GM23338 (cell line): ENCODE data around the gene FCER2. TPM values are rescaled to one million over a fixed set of nuclear protein-coding genes. Genes with fewer than 3 reads are reported as not detected.

ENCODE experiments used
- ATAC-seq: fragments of 200-7000 bp; cut with Tn5 transposase; 3 replicates; pipeline ENCODE4 v1.9.1; 2020
- DNase-seq: peaks from one replicate; pipeline ENCODE4 v3.0.0-alpha.2; 2015; ENCODE audit warnings: low spot score
- H2AFZ ChIP-seq: fragments of 200-600 bp; sonication (generic); 2 replicates; pipeline ENCODE4 v1.8.0; 2016; ENCODE audit warnings: antibody characterized with exemption, mild to moderate bottlenecking, moderate library complexity
- H3F3A ChIP-seq: fragments of 200-600 bp; sonication (generic); replicated peaks from 2 replicates; pipeline ENCODE4 v1.8.0; 2017; ENCODE audit warnings: antibody characterized with exemption, mixed run types, low read depth
- H3K27ac ChIP-seq: fragments of 200-600 bp; sonication (generic); 2 replicates; pipeline ENCODE4 v1.6.1; 2016; ENCODE audit warnings: low read depth
- H3K27me3 ChIP-seq: fragments of 200-600 bp; sonication (generic); 2 replicates; pipeline ENCODE4 v1.8.0; 2016; ENCODE audit warnings: mild to moderate bottlenecking, mixed run types, moderate library complexity; ENCODE audit not compliant: insufficient read depth
- H3K36me3 ChIP-seq: fragments of 200-600 bp; sonication (generic); 2 replicates; pipeline ENCODE4 v1.8.0; 2016; ENCODE audit warnings: mild to moderate bottlenecking; ENCODE audit not compliant: insufficient read depth
- H3K4me1 ChIP-seq: fragments of 200-600 bp; sonication (generic); 2 replicates; pipeline ENCODE4 v1.8.0; 2016; ENCODE audit warnings: mild to moderate bottlenecking, moderate library complexity; ENCODE audit not compliant: insufficient read depth
- H3K4me2 ChIP-seq: fragments of 200-600 bp; sonication (generic); 2 replicates; pipeline ENCODE4 v1.7.1; 2017; ENCODE audit warnings: mixed run types
- H3K4me3 ChIP-seq: fragments of 200-600 bp; sonication (generic); 2 replicates; pipeline ENCODE4 v1.6.1; 2016; ENCODE audit warnings: mixed run types
- H3K79me2 ChIP-seq: fragments of 200-600 bp; sonication (generic); replicated peaks from 2 replicates; pipeline ENCODE4 v1.8.0; 2017; ENCODE audit warnings: mild to moderate bottlenecking; ENCODE audit not compliant: insufficient read depth
- H3K9me2 ChIP-seq: fragments of 200-600 bp; sonication (generic); 2 replicates; pipeline ENCODE4 v1.8.0; 2017; ENCODE audit not compliant: insufficient read depth
- H4K20me1 ChIP-seq: fragments of 200-600 bp; sonication (generic); replicated peaks from 2 replicates; pipeline ENCODE4 v1.8.0; 2017; ENCODE audit warnings: mild to moderate bottlenecking; ENCODE audit not compliant: insufficient read depth
- H3K27ac Mint-ChIP-seq: 2 replicates; pipeline ENCODE4 v1.8.0; 2020; ENCODE audit warnings: inconsistent platforms, mild to moderate bottlenecking, moderate library complexity, mixed read lengths
- H3K27me3 Mint-ChIP-seq: 3 replicates; pipeline ENCODE4 v1.8.0; 2022; ENCODE audit warnings: low read depth, mild to moderate bottlenecking, moderate library complexity, mixed read lengths, inconsistent platforms; ENCODE audit not compliant: insufficient read depth, poor library complexity
- H3K36me3 Mint-ChIP-seq: 3 replicates; pipeline ENCODE4 v1.8.0; 2021; ENCODE audit warnings: low read depth, mild to moderate bottlenecking, inconsistent platforms, moderate library complexity, mixed read lengths
- H3K4me1 Mint-ChIP-seq: 3 replicates; pipeline ENCODE4 v1.8.0; 2020; ENCODE audit warnings: mild to moderate bottlenecking, inconsistent platforms, mixed read lengths
- H3K4me3 Mint-ChIP-seq: 3 replicates; pipeline ENCODE4 v1.8.0; 2021; ENCODE audit warnings: moderate library complexity, mild to moderate bottlenecking, inconsistent platforms, mixed read lengths
- H3K9me3 Mint-ChIP-seq: 3 replicates; pipeline ENCODE4 v1.8.0; 2020; ENCODE audit warnings: moderate library complexity, mild to moderate bottlenecking, inconsistent platforms, mixed read lengths
- EZH2 ChIP-seq: fragments of 200-600 bp; sonication (generic); IDR thresholded peaks from one replicate; pipeline ENCODE4 v1.8.0; 2017; ENCODE audit warnings: antibody characterized with exemption, mild to moderate bottlenecking, low read depth; ENCODE audit not compliant: unreplicated experiment
- EZH2phosphoT487 ChIP-seq: fragments of 200-600 bp; sonication (generic); IDR thresholded peaks from one replicate; pipeline ENCODE4 v1.8.1; 2018; ENCODE audit warnings: antibody characterized with exemption; ENCODE audit not compliant: unreplicated experiment
- JUNB ChIP-seq: IDR thresholded peaks from one replicate; pipeline ENCODE4 v1.6.1; 2016; ENCODE audit warnings: antibody characterized with exemption; ENCODE audit not compliant: unreplicated experiment
- NANOG ChIP-seq: IDR thresholded peaks from 2 replicates; pipeline ENCODE4 v1.6.1; 2016; ENCODE audit warnings: antibody characterized with exemption, borderline replicate concordance
- ZNF114 ChIP-seq: fragments of 250-450 bp; sonication (Bioruptor Pico); IDR thresholded peaks from 2 replicates; pipeline ENCODE4 v1.5.0; 2020; ENCODE audit warnings: mild to moderate bottlenecking, moderate library complexity
- polyA plus RNA-seq: library from polyadenylated mRNA; unstranded; fragments of >200 nt; fragmentation: Nextera tagmentation; extraction: Ambion mirVana; gene quantifications from 2 replicates; pipeline ENCODE4 v1.2.1, GENCODE V29; 2016
- total RNA-seq: library from RNA; depleted of rRNA; stranded (reverse); fragments of >200 nt; shearing (Covaris generic); gene quantifications from 2 replicates; pipeline ENCODE4 v1.2.3, GENCODE V29; 2014
- TF ChIP-seq, protein P1 (sequence below): IDR thresholded peaks from one replicate; pipeline ENCODE4 v1.6.1; 2018; ENCODE audit warnings: antibody characterized with exemption; ENCODE audit not compliant: unreplicated experiment
- TF ChIP-seq, protein P2 (sequence below): IDR thresholded peaks from 2 replicates; pipeline ENCODE4 v1.6.1; 2016; ENCODE audit warnings: antibody characterized with exemption
- TF ChIP-seq, protein P3 (sequence below), 2 experiments: fragments of 200-600 bp in 1 of 2; sonication (generic) in 1 of 2; conservative IDR thresholded peaks; 2 replicates each; pipeline versions ENCODE4 v1.5.1 to v1.6.1; 2016 to 2017; ENCODE audit warnings: antibody characterized with exemption in 2 of 2, low read depth in 2 of 2, mild to moderate bottlenecking in 2 of 2, moderate library complexity in 1 of 2

FCER2 gene
- total and polyA plus RNA-seq, 2 experiments from 2014 or later = 0.29 TPM; not detected in 1

DNA sequence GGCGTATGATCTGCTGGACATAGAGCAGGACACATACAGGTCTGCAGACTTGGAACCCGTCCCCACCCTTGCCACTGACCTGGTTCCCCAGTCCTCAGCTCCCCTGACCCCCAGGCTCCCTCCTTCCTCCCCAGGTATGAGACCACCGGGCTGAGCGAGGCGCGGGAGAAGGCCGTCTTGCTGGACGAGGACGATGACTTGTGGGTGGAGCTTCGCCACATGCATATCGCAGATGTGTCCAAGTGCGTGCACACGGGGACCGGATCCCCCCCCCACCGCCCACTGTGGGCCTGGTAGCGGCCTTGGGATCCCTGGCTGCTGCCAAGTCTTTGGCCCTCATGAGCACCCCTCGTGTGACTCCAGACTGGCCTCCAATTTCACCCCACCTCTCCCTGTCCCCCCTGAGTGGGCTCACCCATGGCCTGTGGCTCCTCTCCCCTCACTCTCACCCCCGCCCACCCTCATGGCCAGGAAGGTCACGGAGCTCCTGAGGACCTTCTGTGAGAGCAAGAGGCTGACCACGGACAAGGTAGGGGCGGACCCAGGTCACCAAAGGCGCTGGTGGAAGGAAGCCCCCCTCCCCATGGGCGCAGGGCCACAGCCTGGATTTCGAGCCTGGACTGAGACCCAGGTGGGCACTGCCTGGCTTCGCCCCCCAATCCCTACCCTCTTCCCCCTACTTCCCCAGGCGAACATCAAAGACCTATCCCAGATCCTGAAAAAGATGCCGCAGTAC is 59.5 kb downstream of the FCER2 start:
- Histone ChIP-seq H3K36me3 (no peaks in the 10 kb centered on the region), H3K27ac (no peak overlapping the region), H4K20me1 (no peaks in the 10 kb centered on the region), H2AFZ (no peak overlapping the region), H3K27me3 (no peaks in the 10 kb centered on the region), H3K4me2 (no peak overlapping the region), H3K4me3 (no peak overlapping the region), H3K9me2 (no peaks in the 10 kb centered on the region), H3K4me1 (no peaks in the 10 kb centered on the region), H3F3A (peaks cover 9% of the 10 kb centered on the region), H3K79me2 (no peaks in the 10 kb centered on the region)
- Mint-ChIP-seq H3K27me3 (peaks cover 11% of the 10 kb centered on the region), H3K27ac (no peak overlapping the region), H3K36me3 (peaks cover 3% of the 10 kb centered on the region; the same call in 1 of the 3 replicates), H3K9me3 (no peaks in the 10 kb centered on the region; the same call in 2 of the 3 replicates), H3K4me1 (no peaks in the 10 kb centered on the region; the same call in 2 of the 3 replicates), H3K4me3 (no peak overlapping the region)
- TF ChIP-seq EZH2 = no peak
- no peak for TF ChIP-seq JUNB
- TF ChIP-seq, protein P1, sequence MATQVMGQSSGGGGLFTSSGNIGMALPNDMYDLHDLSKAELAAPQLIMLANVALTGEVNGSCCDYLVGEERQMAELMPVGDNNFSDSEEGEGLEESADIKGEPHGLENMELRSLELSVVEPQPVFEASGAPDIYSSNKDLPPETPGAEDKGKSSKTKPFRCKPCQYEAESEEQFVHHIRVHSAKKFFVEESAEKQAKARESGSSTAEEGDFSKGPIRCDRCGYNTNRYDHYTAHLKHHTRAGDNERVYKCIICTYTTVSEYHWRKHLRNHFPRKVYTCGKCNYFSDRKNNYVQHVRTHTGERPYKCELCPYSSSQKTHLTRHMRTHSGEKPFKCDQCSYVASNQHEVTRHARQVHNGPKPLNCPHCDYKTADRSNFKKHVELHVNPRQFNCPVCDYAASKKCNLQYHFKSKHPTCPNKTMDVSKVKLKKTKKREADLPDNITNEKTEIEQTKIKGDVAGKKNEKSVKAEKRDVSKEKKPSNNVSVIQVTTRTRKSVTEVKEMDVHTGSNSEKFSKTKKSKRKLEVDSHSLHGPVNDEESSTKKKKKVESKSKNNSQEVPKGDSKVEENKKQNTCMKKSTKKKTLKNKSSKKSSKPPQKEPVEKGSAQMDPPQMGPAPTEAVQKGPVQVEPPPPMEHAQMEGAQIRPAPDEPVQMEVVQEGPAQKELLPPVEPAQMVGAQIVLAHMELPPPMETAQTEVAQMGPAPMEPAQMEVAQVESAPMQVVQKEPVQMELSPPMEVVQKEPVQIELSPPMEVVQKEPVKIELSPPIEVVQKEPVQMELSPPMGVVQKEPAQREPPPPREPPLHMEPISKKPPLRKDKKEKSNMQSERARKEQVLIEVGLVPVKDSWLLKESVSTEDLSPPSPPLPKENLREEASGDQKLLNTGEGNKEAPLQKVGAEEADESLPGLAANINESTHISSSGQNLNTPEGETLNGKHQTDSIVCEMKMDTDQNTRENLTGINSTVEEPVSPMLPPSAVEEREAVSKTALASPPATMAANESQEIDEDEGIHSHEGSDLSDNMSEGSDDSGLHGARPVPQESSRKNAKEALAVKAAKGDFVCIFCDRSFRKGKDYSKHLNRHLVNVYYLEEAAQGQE = no peak
- no peak for ATAC-seq
- no peak for DNase-seq

DNA sequence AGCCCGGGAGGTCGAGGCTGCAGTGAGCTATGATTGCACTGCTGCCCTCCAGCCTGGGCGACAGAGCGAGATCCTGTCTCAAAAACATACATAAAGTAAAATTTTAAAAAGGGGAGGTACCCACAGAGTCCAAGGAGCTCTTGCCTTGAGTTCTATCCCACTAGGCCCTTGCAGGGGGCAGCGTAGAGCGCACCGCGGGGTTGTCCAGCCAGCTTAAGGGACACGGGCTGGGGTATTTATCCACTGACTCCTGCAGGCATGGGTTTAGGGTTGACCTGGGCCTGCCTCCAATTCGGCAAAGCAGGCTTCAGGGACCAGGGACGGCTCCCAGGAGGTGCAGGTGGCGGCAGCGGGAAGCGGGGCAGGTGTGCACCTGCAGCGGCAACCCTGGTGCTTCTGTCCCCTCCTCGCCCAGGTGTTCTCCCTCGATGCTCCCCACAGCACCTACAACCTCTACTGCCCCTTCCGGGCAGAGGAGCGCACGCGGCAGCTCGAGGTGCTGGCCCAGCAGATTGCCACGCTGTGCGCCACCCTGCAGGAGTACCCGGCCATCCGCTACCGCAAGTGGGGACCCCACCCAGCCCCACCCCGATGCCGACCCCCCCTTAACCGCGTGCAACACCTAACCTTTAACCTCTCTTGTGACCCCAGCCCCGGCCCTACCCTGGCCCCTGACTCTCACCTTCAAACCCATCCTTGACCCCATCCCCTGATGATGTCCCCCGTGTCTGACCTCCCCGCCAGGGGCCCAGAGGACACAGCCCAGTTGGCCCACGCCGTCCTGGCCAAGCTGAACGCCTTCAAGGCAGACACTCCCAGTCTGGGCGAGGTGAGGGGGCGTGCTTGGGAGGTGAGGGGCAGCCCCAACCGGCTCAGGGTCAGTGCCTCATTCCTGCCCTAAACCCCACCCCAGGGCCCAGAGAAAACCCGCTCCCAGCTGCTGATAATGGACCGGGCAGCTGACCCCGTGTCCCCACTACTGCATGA is 60.3 kb downstream of the FCER2 start:
- Histone ChIP-seq H3F3A (peaks cover 9% of the 10 kb centered on the region), H3K4me3 (no peak overlapping the region), H3K4me1 (no peaks in the 10 kb centered on the region), H4K20me1 (no peaks in the 10 kb centered on the region), H3K27me3 (peaks cover under 1% of the 10 kb centered on the region; the same call in 1 of the 2 replicates), H3K4me2 (no peak overlapping the region), H2AFZ (no peak overlapping the region), H3K27ac (no peak overlapping the region), H3K9me2 (no peaks in the 10 kb centered on the region), H3K79me2 (no peaks in the 10 kb centered on the region), H3K36me3 (no peaks in the 10 kb centered on the region)
- H3K4me3 Mint-ChIP-seq = no peak overlapping the region
- peaks cover 3% of the 10 kb centered on the region; the same call in 1 of the 3 replicates for H3K36me3 Mint-ChIP-seq
- TF ChIP-seq, protein P2, sequence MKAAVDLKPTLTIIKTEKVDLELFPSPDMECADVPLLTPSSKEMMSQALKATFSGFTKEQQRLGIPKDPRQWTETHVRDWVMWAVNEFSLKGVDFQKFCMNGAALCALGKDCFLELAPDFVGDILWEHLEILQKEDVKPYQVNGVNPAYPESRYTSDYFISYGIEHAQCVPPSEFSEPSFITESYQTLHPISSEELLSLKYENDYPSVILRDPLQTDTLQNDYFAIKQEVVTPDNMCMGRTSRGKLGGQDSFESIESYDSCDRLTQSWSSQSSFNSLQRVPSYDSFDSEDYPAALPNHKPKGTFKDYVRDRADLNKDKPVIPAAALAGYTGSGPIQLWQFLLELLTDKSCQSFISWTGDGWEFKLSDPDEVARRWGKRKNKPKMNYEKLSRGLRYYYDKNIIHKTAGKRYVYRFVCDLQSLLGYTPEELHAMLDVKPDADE = no peak
- TF ChIP-seq, protein P3, sequence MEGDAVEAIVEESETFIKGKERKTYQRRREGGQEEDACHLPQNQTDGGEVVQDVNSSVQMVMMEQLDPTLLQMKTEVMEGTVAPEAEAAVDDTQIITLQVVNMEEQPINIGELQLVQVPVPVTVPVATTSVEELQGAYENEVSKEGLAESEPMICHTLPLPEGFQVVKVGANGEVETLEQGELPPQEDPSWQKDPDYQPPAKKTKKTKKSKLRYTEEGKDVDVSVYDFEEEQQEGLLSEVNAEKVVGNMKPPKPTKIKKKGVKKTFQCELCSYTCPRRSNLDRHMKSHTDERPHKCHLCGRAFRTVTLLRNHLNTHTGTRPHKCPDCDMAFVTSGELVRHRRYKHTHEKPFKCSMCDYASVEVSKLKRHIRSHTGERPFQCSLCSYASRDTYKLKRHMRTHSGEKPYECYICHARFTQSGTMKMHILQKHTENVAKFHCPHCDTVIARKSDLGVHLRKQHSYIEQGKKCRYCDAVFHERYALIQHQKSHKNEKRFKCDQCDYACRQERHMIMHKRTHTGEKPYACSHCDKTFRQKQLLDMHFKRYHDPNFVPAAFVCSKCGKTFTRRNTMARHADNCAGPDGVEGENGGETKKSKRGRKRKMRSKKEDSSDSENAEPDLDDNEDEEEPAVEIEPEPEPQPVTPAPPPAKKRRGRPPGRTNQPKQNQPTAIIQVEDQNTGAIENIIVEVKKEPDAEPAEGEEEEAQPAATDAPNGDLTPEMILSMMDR (conservative IDR thresholded peaks at IDR 0.05; ENCODE audit: low read depth in 2 of 2) = peak; percentile 51 to 56
- TF ChIP-seq EZH2 = no peak
- TF ChIP-seq NANOG = no peak
- no peak for TF ChIP-seq ZNF114 (CRISPR knock-in tag)
- no peak for TF ChIP-seq EZH2phosphoT487
- no peaks in the 10 kb centered on the region; the same call in 2 of the 3 replicates for H3K9me3 Mint-ChIP-seq
- ATAC-seq = peak; percentile 24
- H3K27me3 Mint-ChIP-seq = peaks cover 13% of the 10 kb centered on the region
- no peaks in the 10 kb centered on the region; the same call in 2 of the 3 replicates for H3K4me1 Mint-ChIP-seq
- DNase-seq = peak; percentile 70
- H3K27ac Mint-ChIP-seq = no peak overlapping the region
